Measurements from ENCODE around the gene ZNF624.

The ZNF624 gene

DNA sequence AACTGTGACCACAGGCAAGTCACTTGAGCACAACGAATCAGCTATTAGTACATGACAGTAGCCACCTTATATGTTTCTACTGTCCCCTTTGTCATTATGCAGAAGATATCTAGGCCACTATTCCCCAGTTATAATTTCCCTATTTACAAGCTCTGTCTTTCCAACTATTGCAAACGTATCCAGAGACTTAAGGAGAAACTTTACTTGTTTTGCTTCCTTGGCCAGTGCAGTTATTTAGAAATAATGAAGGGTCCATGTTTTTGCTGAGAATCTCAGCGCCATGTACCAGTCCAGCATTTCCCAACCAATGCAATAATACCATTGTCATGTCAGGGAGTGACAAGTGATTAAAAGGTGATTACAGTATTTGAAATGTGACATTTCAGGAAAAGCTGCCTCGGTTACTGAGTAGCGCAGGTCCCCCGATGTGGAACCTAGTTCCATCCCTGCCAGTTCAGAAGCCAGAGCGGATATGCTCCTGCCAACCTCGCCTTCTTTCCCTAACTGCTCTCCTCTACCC, 743 bp downstream of the ZNF624 start:
- in situ Hi-C loops (cut with HindIII; ENCODE audit: low pct_unique_long_range_greater_than_20kb, low sequenced_read_pairs), result no loop called here
- no peak for TF ChIP-seq JUND (IDR thresholded peaks at IDR 0.05; ENCODE audit: low read depth)
- no peak for DNase-seq (ENCODE audit: low read depth in 1 of 2, low spot score in 1 of 2)

DNA sequence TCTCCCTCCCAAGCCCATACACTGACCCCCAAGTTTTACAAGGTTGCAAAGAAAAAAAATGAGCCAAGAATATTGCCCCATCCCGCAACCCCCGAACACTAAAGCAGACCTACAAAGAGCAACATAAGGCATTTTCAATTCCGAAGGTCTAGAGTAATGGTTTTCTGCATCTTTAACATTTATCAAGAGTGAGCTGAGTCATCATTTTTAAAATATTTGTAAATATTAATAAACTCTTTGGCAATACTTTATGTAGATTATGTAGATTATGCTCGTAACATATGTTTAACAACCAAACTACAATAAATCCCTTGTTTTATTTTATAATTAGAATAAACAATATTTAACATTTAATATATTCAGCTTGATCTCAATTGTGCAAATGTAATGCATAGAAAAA, 1.4 kb downstream of the ZNF624 start:
- TF ChIP-seq JUND (IDR thresholded peaks at IDR 0.05; ENCODE audit: low read depth), result no peak
- in situ Hi-C loops (cut with HindIII; ENCODE audit: low pct_unique_long_range_greater_than_20kb, low sequenced_read_pairs), result no loop called here
- no peak for DNase-seq (ENCODE audit: low read depth in 1 of 2, low spot score in 1 of 2)

DNA sequence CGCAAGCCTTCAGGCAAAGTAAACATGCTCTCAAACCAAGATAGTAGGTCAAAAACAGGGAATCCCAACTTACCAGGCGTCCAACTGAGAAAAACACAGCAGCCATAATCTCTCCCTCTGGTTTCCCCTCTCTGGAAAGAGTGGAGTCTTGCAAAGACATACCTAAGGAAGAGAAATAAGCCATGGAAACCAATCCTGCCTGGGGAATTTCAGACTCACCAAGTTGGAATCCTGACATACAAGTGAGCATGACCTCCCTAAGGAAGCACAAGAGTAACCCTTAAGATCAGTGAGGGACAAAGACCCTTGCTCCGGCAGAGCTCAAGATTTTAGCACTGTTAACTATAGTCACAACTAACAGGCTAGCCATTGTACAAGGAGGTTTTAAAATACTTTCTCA, 4.1 kb downstream of the ZNF624 start:
- TF ChIP-seq JUND (IDR thresholded peaks at IDR 0.05; ENCODE audit: low read depth), result no peak
- in situ Hi-C loops (cut with HindIII; ENCODE audit: low pct_unique_long_range_greater_than_20kb, low sequenced_read_pairs), result no loop called here
- DNase-seq (ENCODE audit: low read depth in 1 of 2, low spot score in 1 of 2), result no peak

DNA sequence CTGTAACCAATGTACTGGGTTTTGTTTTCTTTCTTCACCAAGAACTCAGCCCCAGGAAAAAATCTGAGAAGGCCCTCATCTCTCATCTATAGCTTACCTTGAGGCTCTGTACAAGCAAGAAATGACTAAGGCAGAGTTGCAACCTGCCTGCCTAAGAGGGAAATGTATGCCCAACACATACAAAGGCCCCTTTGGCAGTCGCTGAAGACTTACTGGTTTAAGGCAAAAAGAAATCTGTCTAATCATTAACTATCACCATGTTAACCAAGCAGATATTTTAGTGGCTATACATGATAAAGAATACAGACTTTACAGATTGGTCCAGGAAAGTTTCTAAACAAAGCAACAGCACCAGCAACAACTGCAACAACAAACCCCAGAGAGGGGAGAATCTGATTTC, 14.2 kb downstream of the ZNF624 start:
- TF ChIP-seq JUND (IDR thresholded peaks at IDR 0.05; ENCODE audit: low read depth), result no peak
- in situ Hi-C loops (cut with HindIII; ENCODE audit: low pct_unique_long_range_greater_than_20kb, low sequenced_read_pairs), result no loop called here
- no peak for DNase-seq (ENCODE audit: low read depth in 1 of 2, low spot score in 1 of 2)

DNA sequence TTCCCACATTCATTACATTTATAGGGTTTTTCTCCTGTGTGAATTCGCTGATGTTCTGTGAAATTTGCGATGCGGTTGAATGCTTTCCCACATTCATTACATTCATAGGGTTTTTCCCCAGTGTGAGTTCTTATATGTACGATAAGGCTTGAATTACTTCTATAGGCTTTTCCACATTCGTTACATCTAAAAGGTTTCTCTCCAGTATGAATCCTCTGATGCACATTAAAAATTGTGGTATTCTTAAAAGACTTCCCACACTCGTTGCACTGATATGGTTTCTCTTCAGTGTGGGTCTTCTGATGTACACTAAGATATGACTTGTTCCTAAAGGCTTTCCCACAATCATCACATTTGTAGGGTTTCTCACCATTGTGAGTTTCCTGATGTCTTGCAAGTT, 30.4 kb downstream of the ZNF624 start:
- in situ Hi-C loops (cut with HindIII; ENCODE audit: low pct_unique_long_range_greater_than_20kb, low sequenced_read_pairs), result no loop called here
- TF ChIP-seq JUND (IDR thresholded peaks at IDR 0.05; ENCODE audit: low read depth), result no peak
- DNase-seq (ENCODE audit: low read depth in 1 of 2, low spot score in 1 of 2), result no peak

- in situ Hi-C loops (cut with HindIII; ENCODE audit: low pct_unique_long_range_greater_than_20kb, low sequenced_read_pairs), result no loop called here
- no peak for TF ChIP-seq JUND (IDR thresholded peaks at IDR 0.05; ENCODE audit: low read depth)
These were observed 30.9 kb downstream of the ZNF624 start for GRCh38 chr17:16622540-16623277.

DNA sequence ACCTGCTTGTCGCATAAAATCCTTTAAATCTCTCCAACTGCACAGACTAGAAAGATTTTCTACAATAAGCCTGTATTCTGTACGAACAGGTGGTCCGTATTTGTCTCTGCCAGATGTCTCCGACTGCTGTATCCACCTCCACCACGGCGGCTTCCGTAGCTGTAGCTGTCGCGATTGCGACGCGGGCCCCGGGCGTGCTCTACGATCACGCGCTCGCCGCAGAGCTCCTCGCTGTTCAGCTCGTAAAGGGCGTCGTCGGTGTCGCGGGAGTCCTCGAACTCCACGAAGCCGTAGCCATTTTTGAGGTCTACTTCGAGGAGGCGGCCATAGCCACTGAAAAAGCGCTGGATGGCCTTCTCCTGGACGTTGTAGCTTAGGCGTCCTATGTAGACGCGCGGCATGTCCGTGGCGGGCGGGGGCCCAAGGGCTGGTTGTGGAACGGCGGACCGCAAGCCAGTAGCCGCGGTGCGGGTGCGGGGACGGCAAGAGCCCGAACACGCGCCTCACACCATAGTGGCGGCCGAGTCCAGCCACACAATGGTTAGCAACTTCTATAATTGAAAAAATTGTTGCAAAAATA, 36.1 kb downstream of the ZNF624 start:
- no peak for DNase-seq (ENCODE audit: low read depth in 1 of 2, low spot score in 1 of 2)
- in situ Hi-C loops (cut with HindIII; ENCODE audit: low pct_unique_long_range_greater_than_20kb, low sequenced_read_pairs), result no loop called here
- TF ChIP-seq JUND (IDR thresholded peaks at IDR 0.05; ENCODE audit: low read depth), result no peak

More at GRCh38 chr17:16622540-16623277, 30.9 kb downstream of the ZNF624 start:
- DNase-seq (ENCODE audit: low read depth in 1 of 2, low spot score in 1 of 2), result no peak

DNA sequence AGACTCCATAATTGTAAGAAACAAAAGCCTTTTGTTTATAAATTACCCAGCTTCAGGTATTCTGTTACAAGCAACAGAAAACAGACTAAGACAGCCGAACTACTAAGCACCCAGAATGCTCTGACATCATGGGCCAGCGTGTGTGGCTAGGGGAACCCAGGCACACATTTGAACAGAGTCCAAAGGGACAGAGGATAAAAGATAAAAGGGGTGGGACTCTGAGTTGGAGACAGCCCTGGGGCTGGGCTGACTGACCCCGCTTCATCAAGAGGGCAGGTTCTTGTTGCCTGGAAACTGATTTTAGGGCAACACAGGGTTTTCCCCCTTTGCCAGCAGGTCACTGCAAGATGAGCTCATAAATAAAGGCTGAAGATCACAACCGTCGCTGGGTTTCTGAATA, 54.1 kb downstream of the ZNF624 start:
- DNase-seq (ENCODE audit: low read depth in 1 of 2, low spot score in 1 of 2), result no peak
- in situ Hi-C loops (cut with HindIII; ENCODE audit: low pct_unique_long_range_greater_than_20kb, low sequenced_read_pairs), result no loop called here
- TF ChIP-seq JUND (IDR thresholded peaks at IDR 0.05; ENCODE audit: low read depth), result no peak

DNA sequence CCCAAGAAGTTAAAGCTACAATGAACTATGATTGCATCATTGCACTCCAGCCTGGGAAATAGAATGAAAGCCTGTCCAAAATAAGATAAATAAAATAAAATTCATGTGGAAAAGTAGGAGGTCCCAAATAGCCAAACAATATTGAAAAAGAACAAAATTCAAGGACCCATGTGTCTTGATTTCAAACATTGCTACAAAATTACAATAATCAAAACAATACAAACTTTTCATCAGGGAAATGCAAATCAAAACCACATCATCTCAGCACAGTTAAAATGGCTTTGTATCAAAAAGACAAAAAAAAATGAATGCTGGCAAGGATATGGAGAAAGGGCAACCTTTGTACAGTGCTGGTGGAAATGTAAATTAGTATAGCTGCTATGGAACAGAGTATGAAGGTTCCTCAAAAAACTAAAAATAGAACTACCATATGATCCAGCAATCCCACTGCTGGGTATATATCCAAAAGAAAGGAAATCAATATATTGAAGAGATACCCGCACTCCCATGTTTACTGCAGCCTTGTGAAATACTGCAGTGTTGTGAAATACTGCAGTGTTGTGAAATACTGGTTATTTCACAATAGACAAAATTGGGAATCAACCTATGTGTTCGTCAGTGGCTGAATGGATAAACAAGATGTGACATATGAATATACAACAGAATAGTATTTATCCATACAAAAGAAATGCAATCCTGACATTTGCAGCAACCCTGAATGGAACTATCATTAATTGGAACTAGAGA, 60.1 kb downstream of the ZNF624 start:
- no peak for DNase-seq (ENCODE audit: low read depth in 1 of 2, low spot score in 1 of 2)

DNA sequence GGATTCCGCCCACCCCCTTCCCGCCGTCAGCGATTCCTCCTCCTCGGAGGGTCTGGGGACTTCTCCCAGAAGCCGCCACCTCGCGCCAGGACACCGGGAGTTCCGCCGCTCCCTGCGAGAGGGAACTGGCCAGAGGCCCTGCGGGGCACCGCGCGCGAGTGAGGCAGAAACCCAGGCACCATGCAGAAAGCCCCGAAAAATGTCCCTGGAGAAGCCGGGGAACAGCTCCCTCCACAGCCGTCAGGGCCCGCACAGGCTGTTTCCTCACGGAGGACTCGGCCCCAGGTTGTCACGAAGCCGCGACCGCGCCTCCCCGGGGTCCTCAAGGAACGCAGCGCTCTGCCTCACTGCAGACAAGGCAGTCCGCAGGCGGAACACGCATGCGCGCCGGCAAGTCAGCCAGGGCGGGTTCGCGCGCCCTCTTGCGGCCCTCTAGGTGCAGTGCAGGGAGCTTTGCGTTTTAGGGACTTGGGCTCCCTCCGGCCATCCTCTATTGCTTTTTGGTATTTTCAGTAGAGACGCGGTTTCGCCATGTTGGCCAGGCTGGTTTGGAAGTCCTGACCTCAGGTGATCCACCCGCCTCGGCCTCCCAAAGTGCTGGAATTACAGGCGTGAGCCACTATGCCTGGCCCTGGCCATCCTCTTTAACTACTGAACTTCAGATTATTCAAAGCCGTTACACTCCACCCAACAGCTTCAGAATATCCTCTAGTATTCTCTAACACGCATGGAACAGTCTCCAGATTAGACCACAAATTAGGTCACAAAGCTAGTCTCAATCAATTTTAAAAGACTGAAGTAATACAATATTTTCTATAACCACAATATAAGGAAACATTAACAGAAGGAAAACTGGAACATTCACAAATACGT, 64.3 kb downstream of the ZNF624 start:
- peak; percentile 69 to 87 for DNase-seq (ENCODE audit: low read depth in 1 of 2, low spot score in 1 of 2)
- TF ChIP-seq JUND (IDR thresholded peaks at IDR 0.05; ENCODE audit: low read depth), result no peak
- in situ Hi-C loops (cut with HindIII; ENCODE audit: low pct_unique_long_range_greater_than_20kb, low sequenced_read_pairs), result no loop called here

More for the DNA sequence above, 60.1 kb downstream of the ZNF624 start:
- no peak for TF ChIP-seq JUND (IDR thresholded peaks at IDR 0.05; ENCODE audit: low read depth)
- in situ Hi-C loops (cut with HindIII; ENCODE audit: low pct_unique_long_range_greater_than_20kb, low sequenced_read_pairs), result no loop called here

- no peak for DNase-seq (ENCODE audit: low read depth in 1 of 2, low spot score in 1 of 2)
- no peak for TF ChIP-seq JUND (IDR thresholded peaks at IDR 0.05; ENCODE audit: low read depth)
- in situ Hi-C loops (cut with HindIII; ENCODE audit: low pct_unique_long_range_greater_than_20kb, low sequenced_read_pairs), result no loop called here
These were observed 67.9 kb downstream of the ZNF624 start for GRCh38 chr17:16585796-16586195.

Measured in T47D (cell line).